NOMO-1 treated with DMSO at 0.1 percent for 48 hours (cell line): ENCODE measurements around the gene INCENP.
A peak's percentile ranks its signal among the peaks of the same experiment; 100 is the strongest.
"Not testable (repeated sequence)": the region's sequence is repeated elsewhere in the genome, so short reads cannot be mapped to it uniquely, and the experiment has no call there.

ENCODE experiments used
- DNase-seq: peaks from one replicate; lab custom pipeline; 2025; ENCODE audit not compliant: unreplicated experiment; lab: John Stamatoyannopoulos, UW

INCENP gene

GRCh38 chr11:62166371-62166770, 42.6 kb downstream of the INCENP start:
- DNase-seq: no peak

DNA sequence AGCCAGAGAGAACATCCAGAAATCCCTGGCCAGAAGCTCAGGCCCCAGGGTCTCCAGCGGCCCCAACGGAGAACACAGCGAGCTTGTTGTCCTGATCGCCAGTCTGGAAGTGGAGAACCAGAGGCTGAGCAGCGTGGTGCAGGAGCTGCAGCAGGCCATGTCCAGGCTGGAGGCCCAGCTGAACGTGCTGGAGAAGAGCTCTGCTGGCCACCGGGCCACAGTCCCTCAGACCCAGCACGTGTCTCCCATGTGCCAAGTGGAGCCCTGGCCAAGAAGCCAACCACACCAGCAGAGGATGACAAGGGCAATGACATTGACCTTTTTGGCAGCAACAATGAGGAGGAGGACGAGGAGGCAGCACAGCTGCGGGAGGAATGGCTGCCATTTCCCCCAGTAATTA, 45.6 kb downstream of the INCENP start:
- no peak for DNase-seq

GRCh38 chr11:62169935-62170334, 46.1 kb downstream of the INCENP start:
- DNase-seq: no peak

GRCh38 chr11:62171261-62171723, 47.5 kb downstream of the INCENP start:
- peak; percentile 87 for DNase-seq

- no peak for DNase-seq
These were observed 48.5 kb downstream of the INCENP start for GRCh38 chr11:62172294-62172693.

- DNase-seq: no peak
These were observed 53.0 kb downstream of the INCENP start for GRCh38 chr11:62176766-62177165.

DNA sequence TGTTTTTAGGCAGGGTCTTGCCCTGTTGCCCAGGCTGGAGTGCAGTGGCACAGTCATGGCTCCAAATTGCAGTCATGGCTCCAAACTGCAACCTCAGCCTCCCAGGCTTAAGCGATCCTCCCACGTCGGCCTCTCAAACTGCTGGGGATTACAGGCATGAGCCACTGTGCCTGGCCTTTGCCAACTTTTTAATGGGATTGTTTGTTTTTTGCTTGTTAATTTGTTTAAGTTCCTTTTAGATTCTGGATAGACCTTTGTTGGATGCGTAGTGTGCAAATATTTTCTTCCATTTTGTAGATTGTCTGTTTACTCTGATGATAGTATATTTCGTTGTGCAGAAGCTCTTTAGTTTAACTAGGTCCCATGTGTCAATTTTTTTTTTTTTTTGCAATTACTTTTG, 56.2 kb downstream of the INCENP start:
- no peak for DNase-seq

- DNase-seq: no peak
These were observed 57.3 kb downstream of the INCENP start for GRCh38 chr11:62181097-62181496.

GRCh38 chr11:62182147-62182891, 58.5 kb downstream of the INCENP start:
- no peak for DNase-seq

DNA sequence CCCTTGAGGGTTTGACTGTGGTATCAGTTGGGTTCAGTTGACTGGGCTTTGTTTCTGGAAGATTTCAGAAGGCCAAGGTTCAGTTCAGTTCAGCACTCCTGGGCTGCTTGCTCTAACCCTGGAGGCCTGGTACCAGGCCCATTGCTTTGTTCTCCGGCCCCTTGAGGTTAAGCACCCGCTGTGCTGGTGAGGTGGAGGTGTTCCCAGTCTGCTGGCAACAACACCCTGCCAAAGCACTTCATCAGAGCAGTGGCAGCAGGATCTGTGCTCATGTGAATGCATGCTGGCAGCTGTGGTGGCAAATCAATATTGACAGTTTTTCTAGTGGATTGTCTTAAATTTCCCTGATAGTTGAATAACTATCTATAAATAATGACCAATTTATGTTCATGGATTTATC, 62.4 kb downstream of the INCENP start:
- no peak for DNase-seq

- DNase-seq: no peak
These were observed 66.2 kb downstream of the INCENP start, which contains the start of gene SCGB1D1 for GRCh38 chr11:62190011-62190410. TSS of gene SCGB1D1 (plus strand) at chr11:62190216. CDS start at chr11:62190285, 69 bp downstream.

GRCh38 chr11:62193952-62194351, 70.1 kb downstream of the INCENP start:
- no peak for DNase-seq

GRCh38 chr11:62195010-62195409, 71.2 kb downstream of the INCENP start:
- not testable (repeated sequence) for DNase-seq

GRCh38 chr11:62195945-62196344, 72.1 kb downstream of the INCENP start:
- DNase-seq: no peak

DNA sequence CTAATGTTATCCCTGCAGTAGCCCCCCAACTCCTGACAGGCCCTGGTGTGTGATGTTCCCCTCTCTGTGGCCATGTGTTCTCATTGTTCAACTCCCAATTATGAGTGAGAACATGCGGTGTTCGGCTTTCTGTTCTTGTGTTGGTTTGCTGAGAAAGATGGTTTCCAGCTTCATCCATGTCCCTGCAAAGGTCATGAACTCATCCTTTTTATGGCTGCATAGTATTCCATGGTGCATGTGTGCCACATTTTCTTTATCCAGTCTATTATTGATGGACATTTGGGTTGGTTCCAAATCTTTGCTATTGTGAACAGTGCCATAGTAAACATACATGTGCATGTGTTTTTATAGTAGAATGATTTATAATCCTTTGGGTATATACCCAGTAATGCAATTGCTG, 73.6 kb downstream of the INCENP start:
- not testable (repeated sequence) for DNase-seq

GRCh38 chr11:62201376-62201775, 77.6 kb downstream of the INCENP start:
- no peak for DNase-seq
